ENCODE results near the gene SMCP.

The SMCP gene

DNA sequence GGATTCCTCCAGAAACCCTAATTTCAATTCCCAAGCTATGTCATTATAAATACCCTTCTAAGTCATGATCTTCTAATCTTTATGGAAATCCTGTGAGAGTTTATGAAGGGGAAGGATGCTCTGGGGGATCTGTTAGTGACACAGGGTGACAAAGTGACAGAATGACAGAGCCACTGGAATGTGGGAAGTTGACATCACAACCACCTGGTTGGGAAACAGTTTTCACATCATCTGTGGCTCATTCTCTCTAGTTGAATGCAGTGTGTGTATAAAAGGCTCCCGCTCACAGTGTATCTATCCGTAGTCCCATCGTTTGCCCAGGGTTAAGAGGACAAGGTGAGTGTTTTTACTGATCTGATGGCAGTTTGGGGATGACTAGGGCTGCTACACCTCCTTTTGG lies 18.4 kb upstream of the SMCP start, which contains the start of gene LCE7A:
TSS of gene LCE7A (plus strand) at position 301 of the 400 bp plus-strand sequence. CDS start 702 bp downstream, outside the sequence.
- TF ChIP-seq EP300 (IDR thresholded peaks at IDR 0.05; ENCODE audit: borderline replicate concordance): no peak
- no peak for TF ChIP-seq YY1 (IDR thresholded peaks at IDR 0.05; ENCODE audit: low read depth)
- TF ChIP-seq MAX (IDR thresholded peaks at IDR 0.05): no peak
- TF ChIP-seq CEBPB (IDR thresholded peaks at IDR 0.05): no peak
- no peak for TF ChIP-seq TAF1 (IDR thresholded peaks at IDR 0.05; ENCODE audit: low read depth)
- no peak for TF ChIP-seq RAD21 (IDR thresholded peaks at IDR 0.05; ENCODE audit: low read depth)
- no peak for TF ChIP-seq FOXM1 (IDR thresholded peaks at IDR 0.05; ENCODE audit: borderline replicate concordance, low read depth)
- no peak for TF ChIP-seq EGR1 (IDR thresholded peaks at IDR 0.05)
- no peak for TF ChIP-seq ZBTB7A (IDR thresholded peaks at IDR 0.05; ENCODE audit: low read depth)
- TF ChIP-seq USF1 (IDR thresholded peaks at IDR 0.05): no peak
- no peak for TF ChIP-seq REST (IDR thresholded peaks at IDR 0.05; ENCODE audit: low read depth)
- TF ChIP-seq CREB1 (IDR thresholded peaks at IDR 0.05; ENCODE audit: low read depth): no peak
- no peak for TF ChIP-seq TEAD4 (IDR thresholded peaks at IDR 0.05)
- TF ChIP-seq TCF12 (IDR thresholded peaks at IDR 0.05; ENCODE audit: low read depth): no peak
- TF ChIP-seq NFIC (IDR thresholded peaks at IDR 0.05): no peak

DNA sequence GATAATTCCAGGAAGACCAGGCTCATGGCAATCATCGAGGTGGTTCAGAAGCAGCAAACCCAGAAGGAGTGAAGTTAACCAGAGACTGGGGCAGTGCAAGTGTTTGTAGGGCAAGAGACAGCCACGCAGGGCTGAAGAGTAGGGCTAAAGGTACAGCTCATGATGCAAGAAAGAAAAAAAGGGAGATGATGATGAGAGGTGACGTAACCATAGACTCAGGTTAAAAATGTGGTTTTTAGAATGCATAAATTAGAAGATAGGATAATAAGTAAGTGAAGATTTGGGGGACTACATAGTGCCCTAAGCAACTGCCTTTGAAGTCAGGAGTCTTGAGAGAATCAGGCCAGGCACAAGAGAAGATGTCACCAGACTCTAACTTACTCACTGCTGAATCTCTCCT lies 18.0 kb upstream of the SMCP start:
- TF ChIP-seq TAF1 (IDR thresholded peaks at IDR 0.05; ENCODE audit: low read depth): no peak

DNA sequence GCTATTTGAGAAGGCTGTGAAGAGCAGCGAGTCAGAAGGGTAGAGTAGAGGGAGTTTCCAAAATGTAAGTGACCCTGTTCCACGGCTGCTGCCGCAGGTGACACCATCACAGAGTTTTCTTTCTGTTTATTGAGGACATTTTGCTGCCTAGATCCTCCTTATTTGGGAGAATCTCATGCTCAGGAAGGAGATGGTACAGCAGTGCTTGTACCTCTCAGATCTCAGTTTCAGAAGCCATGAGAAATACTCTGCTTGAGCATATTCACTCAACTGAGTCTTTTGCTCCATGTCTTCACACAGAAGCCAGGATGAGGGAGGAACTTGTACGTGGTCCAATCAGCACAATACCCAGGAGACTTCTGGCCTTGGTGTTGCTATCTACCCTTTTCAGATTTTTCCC lies 16.7 kb upstream of the SMCP start:
- TF ChIP-seq EGR1 (IDR thresholded peaks at IDR 0.05) (no peak), TEAD4 (IDR thresholded peaks at IDR 0.05) (no peak), CREB1 (IDR thresholded peaks at IDR 0.05; ENCODE audit: low read depth) (no peak), MAX (IDR thresholded peaks at IDR 0.05) (no peak), FOXM1 (IDR thresholded peaks at IDR 0.05; ENCODE audit: borderline replicate concordance, low read depth) (no peak)

GRCh38 chr1:152864443-152864842 lies 13.7 kb upstream of the SMCP start:
- no peak for TF ChIP-seq NFIC (IDR thresholded peaks at IDR 0.05)
- no peak for TF ChIP-seq REST (IDR thresholded peaks at IDR 0.05; ENCODE audit: low read depth)
- TF ChIP-seq EGR1 (IDR thresholded peaks at IDR 0.05): no peak
- TF ChIP-seq TEAD4 (IDR thresholded peaks at IDR 0.05): no peak
- no peak for TF ChIP-seq CREB1 (IDR thresholded peaks at IDR 0.05; ENCODE audit: low read depth)
- TF ChIP-seq USF1 (IDR thresholded peaks at IDR 0.05): no peak
- no peak for TF ChIP-seq MAX (IDR thresholded peaks at IDR 0.05)
- TF ChIP-seq TAF1 (IDR thresholded peaks at IDR 0.05; ENCODE audit: low read depth): no peak
- no peak for TF ChIP-seq CEBPB (IDR thresholded peaks at IDR 0.05)
- no peak for TF ChIP-seq YY1 (IDR thresholded peaks at IDR 0.05; ENCODE audit: low read depth)
- TF ChIP-seq RAD21 (IDR thresholded peaks at IDR 0.05; ENCODE audit: low read depth): no peak
- TF ChIP-seq FOXM1 (IDR thresholded peaks at IDR 0.05; ENCODE audit: borderline replicate concordance, low read depth): no peak
- TF ChIP-seq EP300 (IDR thresholded peaks at IDR 0.05; ENCODE audit: borderline replicate concordance): no peak
- TF ChIP-seq ZBTB7A (IDR thresholded peaks at IDR 0.05; ENCODE audit: low read depth): no peak
- no peak for TF ChIP-seq TCF12 (IDR thresholded peaks at IDR 0.05; ENCODE audit: low read depth)

- TF ChIP-seq EP300 (IDR thresholded peaks at IDR 0.05; ENCODE audit: borderline replicate concordance) (no peak), TAF1 (IDR thresholded peaks at IDR 0.05; ENCODE audit: low read depth) (no peak), MAX (IDR thresholded peaks at IDR 0.05) (no peak), REST (IDR thresholded peaks at IDR 0.05; ENCODE audit: low read depth) (no peak), YY1 (IDR thresholded peaks at IDR 0.05; ENCODE audit: low read depth) (no peak), TEAD4 (IDR thresholded peaks at IDR 0.05) (no peak), ZBTB7A (IDR thresholded peaks at IDR 0.05; ENCODE audit: low read depth) (no peak), FOXM1 (IDR thresholded peaks at IDR 0.05; ENCODE audit: borderline replicate concordance, low read depth) (no peak), RAD21 (IDR thresholded peaks at IDR 0.05; ENCODE audit: low read depth) (no peak), NFIC (IDR thresholded peaks at IDR 0.05) (no peak), TCF12 (IDR thresholded peaks at IDR 0.05; ENCODE audit: low read depth) (no peak), USF1 (IDR thresholded peaks at IDR 0.05) (no peak), CEBPB (IDR thresholded peaks at IDR 0.05) (no peak), EGR1 (IDR thresholded peaks at IDR 0.05) (no peak), CREB1 (IDR thresholded peaks at IDR 0.05; ENCODE audit: low read depth) (no peak)
Measured at GRCh38 chr1:152866321-152866720, 11.8 kb upstream of the SMCP start.
